Motor neuron (in vitro differentiated cells): Measurements from ENCODE around the gene AMOT. TPM values are rescaled to one million over a fixed set of nuclear protein-coding genes. Genes with fewer than 3 reads are reported as not detected.

Experiments used
- ATAC-seq, 8 experiments: fragments of 200-7000 bp; cut with Tn5 transposase; replicated peaks in 6 of 8; 2 replicates each; pipeline ENCODE4 v1.8.0; 2021; ENCODE audit warnings: mild to moderate bottlenecking in 8 of 8, moderate library complexity in 8 of 8
- H3K27ac ChIP-seq, 2 donors: fragments of 250-450 bp; sonication (Bioruptor Pico); 2 replicates each; pipeline ENCODE4 v1.9.0; 2021; ENCODE audit warnings: antibody characterized with exemption in 2 of 2, mild to moderate bottlenecking in 2 of 2, moderate library complexity in 1 of 2
- H3K4me1 ChIP-seq, 2 donors: fragments of 250-450 bp; sonication (Bioruptor Pico); replicated peaks in 1 of 2; 2 replicates each; pipeline ENCODE4 v1.6.1; 2021; ENCODE audit warnings: antibody characterized with exemption in 2 of 2, mild to moderate bottlenecking in 2 of 2, moderate library complexity in 1 of 2
- H3K4me3 ChIP-seq, 5 donors: fragments of 250-450 bp; sonication (Bioruptor Pico); 2 replicates each; pipeline ENCODE4 v1.9.0; 2021; ENCODE audit warnings: antibody characterized with exemption in 5 of 5, mild to moderate bottlenecking in 5 of 5, moderate library complexity in 4 of 5
- WGBS, 10 experiments: fragments of 450-650 bp; shearing (Covaris generic); methylation state at CpG; one replicate each; pipeline ENCODE4 v1.0.0; 2022; 5-methylcytosine and 5-hydroxymethylcytosine counted together
- in situ Hi-C, 9 experiments: fragments of 400-800 bp; cut with MboI; loops; one replicate each; pipeline ENCODE4 v1.15.0; 2021; ENCODE audit warnings: low sequenced_read_pairs in 9 of 9, low pct_unique_long_range_greater_than_20kb in 2 of 9; ENCODE audit not compliant: unreplicated experiment in 9 of 9
- total RNA-seq, 8 experiments: library from RNA; unstranded; fragments of 300-600 nt; gene quantifications; 2 replicates each; pipeline versions ENCODE4 v1.2.3 to v1.2.4, GENCODE V29; 2022

AMOT gene
- total RNA-seq, 8 experiments from 2014 or later: 0.10 to 26.0 (median 14.0) TPM

- no peak for ATAC-seq
- in situ Hi-C loops: no loop called here
- Histone ChIP-seq H3K4me1 (no peaks in the 10 kb centered on the region), H3K27ac (no peak overlapping the region), H3K4me3 (no peak overlapping the region)
- 0 to 100% (median 81%) methylated on average over 1 to 3 of the region's 5 CpGs; no CpG with 5 or more reads in 7 of the 10 experiments for WGBS, 10 experiments
These were observed 102.1 kb downstream of the AMOT start for GRCh38 chrX:112738347-112739033.

GRCh38 chrX:112736310-112736709 is 104.3 kb downstream of the AMOT start:
- 17 to 91% (median 83%) methylated on average over 1 to 3 of the region's 3 CpGs; no CpG with 5 or more reads in 7 of the 10 experiments for WGBS, 10 experiments
- Histone ChIP-seq H3K27ac (no peak overlapping the region), H3K4me3 (no peak overlapping the region), H3K4me1 (no peaks in the 10 kb centered on the region)
- in situ Hi-C loops: no loop called here
- no peak for ATAC-seq

DNA sequence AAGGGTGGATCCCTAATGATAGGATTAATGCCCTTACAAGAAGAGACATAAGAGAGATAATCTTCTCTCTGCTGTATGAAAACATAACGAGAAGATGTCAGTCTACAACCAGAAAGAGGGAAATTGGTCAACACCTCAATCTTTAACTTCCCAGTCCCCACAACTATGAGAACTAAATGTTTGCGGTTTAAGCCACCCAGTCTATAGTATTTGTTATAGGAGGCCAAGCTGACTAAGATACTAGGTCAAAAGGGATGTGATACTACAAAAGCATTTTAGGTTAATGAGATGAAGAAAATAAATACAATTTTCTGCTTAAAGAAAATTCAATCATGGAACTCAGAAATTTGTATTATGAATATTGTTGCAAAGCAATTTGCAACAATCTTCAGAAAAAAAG is 105.5 kb downstream of the AMOT start:
- Histone ChIP-seq H3K27ac (no peak overlapping the region), H3K4me1 (no peaks in the 10 kb centered on the region), H3K4me3 (no peak overlapping the region)
- WGBS, 10 experiments: 0 to 92% (median 42%) methylated on average over 1 to 2 of the region's 2 CpGs; no CpG with 5 or more reads in 7 of the 10 experiments
- no peak for ATAC-seq
- in situ Hi-C loops: no loop called here

DNA sequence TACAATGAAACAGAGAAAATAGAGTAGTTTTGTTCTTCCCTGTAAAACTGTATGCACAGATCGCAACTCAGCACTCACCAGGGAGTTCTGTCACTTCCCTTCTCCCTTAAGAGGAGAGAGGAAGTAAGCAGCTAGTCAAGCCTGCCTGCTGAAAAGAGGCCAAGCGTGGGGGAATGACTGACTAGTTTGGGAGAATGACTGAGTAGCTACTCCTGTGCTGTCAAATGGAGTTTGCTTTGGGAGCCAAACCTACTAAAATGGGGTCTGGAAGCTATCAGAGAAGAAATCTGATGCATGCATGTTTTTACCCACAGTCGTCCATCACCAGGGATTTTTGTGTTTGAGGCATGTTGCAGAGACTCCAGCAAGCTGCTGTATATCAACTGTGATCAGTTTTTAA is 106.3 kb downstream of the AMOT start:
- in situ Hi-C loops: no loop called here
- H3K27ac ChIP-seq: no peak overlapping the region
- WGBS, 10 experiments: 0 to 54% (median 38%) methylated on average over 1 to 3 of the region's 3 CpGs; no CpG with 5 or more reads in 4 of the 10 experiments
- ATAC-seq: no peak
- H3K4me3 ChIP-seq: no peak overlapping the region
- no peaks in the 10 kb centered on the region for H3K4me1 ChIP-seq

- in situ Hi-C loops: no loop called here
- 0 to 100% (median 60%) methylated on average over 1 to 3 of the region's 3 CpGs; no CpG with 5 or more reads in 3 of the 10 experiments for WGBS, 10 experiments
These were observed 108.8 kb downstream of the AMOT start for GRCh38 chrX:112731793-112732192.

More at GRCh38 chrX:112731793-112732192, 108.8 kb downstream of the AMOT start:
- no peak overlapping the region for H3K27ac ChIP-seq
- H3K4me3 ChIP-seq: no peak overlapping the region
- no peak for ATAC-seq
- H3K4me1 ChIP-seq: no peaks in the 10 kb centered on the region

Other genes starting within 250 kb of the AMOT start
- 1 to 10 TPM in 1 of 8 experiments, under 1 TPM in 4, not detected in 3; 0.21 to 3.6 (median 0.38) TPM for gene LHFPL1, start 160.9 kb downstream of the AMOT start, total RNA-seq